Glutamatergic neuron (in vitro differentiated cells): ENCODE data around the gene SRSF7. TPM values are rescaled to one million over a fixed set of nuclear protein-coding genes. Genes with fewer than 3 reads are reported as not detected.

ENCODE experiments used
- DNase-seq: peaks from one replicate; pipeline ENCODE4 v3.0.0; 2022
- H3K27ac Mint-ChIP-seq: one replicate; pipeline ENCODE4 v1.8.0; 2020; ENCODE audit warnings: mild to moderate bottlenecking, mixed read lengths, inconsistent platforms; ENCODE audit not compliant: unreplicated experiment
- H3K27me3 Mint-ChIP-seq: one replicate; pipeline ENCODE4 v1.8.0; 2020; ENCODE audit warnings: mild to moderate bottlenecking, moderate library complexity, mixed read lengths, inconsistent platforms; ENCODE audit not compliant: unreplicated experiment
- H3K36me3 Mint-ChIP-seq: one replicate; pipeline ENCODE4 v1.8.0; 2020; ENCODE audit warnings: mild to moderate bottlenecking, mixed read lengths, inconsistent platforms; ENCODE audit not compliant: unreplicated experiment
- H3K4me1 Mint-ChIP-seq: one replicate; pipeline ENCODE4 v1.8.0; 2020; ENCODE audit warnings: mild to moderate bottlenecking, low read depth, mixed read lengths, inconsistent platforms; ENCODE audit not compliant: unreplicated experiment
- H3K4me3 Mint-ChIP-seq: one replicate; pipeline ENCODE4 v1.8.0; 2020; ENCODE audit warnings: mild to moderate bottlenecking, mixed read lengths, inconsistent platforms; ENCODE audit not compliant: unreplicated experiment
- H3K9me3 Mint-ChIP-seq: one replicate; pipeline ENCODE4 v1.8.0; 2020; ENCODE audit warnings: mild to moderate bottlenecking, moderate library complexity, mixed read lengths, inconsistent platforms; ENCODE audit not compliant: unreplicated experiment
- total RNA-seq: library from RNA; stranded (reverse); fragmentation: NEBNext Ultra II Directional; extraction: Animal tissue kit (Norgen Biotek cat#: 25700); gene quantifications from one replicate; pipeline ENCODE4 v1.2.1, GENCODE V29; 2021; ENCODE audit not compliant: unreplicated experiment
- TF ChIP-seq, protein P1 (sequence below): fragments of 200-600 bp; sonication (generic); IDR thresholded peaks from one replicate; pipeline ENCODE4 v1.5.0; 2021; ENCODE audit not compliant: partially characterized antibody, unreplicated experiment

Gene SRSF7
- total RNA-seq, 1 donor from 2014 or later: 155 TPM

DNA sequence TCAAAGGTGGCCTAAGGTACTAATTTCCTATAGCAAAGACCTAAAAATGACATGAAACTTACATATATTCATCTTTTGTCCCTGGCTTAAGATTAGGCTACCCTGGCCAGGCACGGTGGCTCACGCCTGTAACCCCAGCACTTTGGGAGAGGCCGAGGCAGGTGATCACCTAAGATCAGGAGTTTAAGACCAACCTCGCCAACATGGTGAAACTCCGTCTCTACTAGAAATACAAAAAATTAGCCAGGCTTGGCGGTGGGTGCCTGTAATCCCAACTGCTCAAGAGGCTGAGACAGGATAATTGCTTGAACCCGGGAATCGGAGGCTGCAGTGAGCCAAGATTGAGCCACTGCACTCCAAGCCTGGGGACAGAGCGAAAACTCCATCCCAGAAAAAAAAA is 5.9 kb downstream of the SRSF7 start:
- TF ChIP-seq, protein P1, sequence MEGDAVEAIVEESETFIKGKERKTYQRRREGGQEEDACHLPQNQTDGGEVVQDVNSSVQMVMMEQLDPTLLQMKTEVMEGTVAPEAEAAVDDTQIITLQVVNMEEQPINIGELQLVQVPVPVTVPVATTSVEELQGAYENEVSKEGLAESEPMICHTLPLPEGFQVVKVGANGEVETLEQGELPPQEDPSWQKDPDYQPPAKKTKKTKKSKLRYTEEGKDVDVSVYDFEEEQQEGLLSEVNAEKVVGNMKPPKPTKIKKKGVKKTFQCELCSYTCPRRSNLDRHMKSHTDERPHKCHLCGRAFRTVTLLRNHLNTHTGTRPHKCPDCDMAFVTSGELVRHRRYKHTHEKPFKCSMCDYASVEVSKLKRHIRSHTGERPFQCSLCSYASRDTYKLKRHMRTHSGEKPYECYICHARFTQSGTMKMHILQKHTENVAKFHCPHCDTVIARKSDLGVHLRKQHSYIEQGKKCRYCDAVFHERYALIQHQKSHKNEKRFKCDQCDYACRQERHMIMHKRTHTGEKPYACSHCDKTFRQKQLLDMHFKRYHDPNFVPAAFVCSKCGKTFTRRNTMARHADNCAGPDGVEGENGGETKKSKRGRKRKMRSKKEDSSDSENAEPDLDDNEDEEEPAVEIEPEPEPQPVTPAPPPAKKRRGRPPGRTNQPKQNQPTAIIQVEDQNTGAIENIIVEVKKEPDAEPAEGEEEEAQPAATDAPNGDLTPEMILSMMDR: no peak
- peaks cover 8% of the 10 kb centered on the region for H3K9me3 Mint-ChIP-seq
- no peak overlapping the region for H3K27ac Mint-ChIP-seq
- H3K36me3 Mint-ChIP-seq: no peaks in the 10 kb centered on the region
- H3K4me3 Mint-ChIP-seq: no peak overlapping the region
- peaks cover 9% of the 10 kb centered on the region for H3K4me1 Mint-ChIP-seq
- H3K27me3 Mint-ChIP-seq: no peaks in the 10 kb centered on the region
- no peak for DNase-seq

GRCh38 chr2:38744399-38744780 is 6.8 kb downstream of the SRSF7 start:
- Mint-ChIP-seq H3K9me3 (peaks cover 2% of the 10 kb centered on the region), H3K4me1 (peaks cover 7% of the 10 kb centered on the region), H3K4me3 (no peak overlapping the region), H3K27me3 (no peaks in the 10 kb centered on the region), H3K27ac (no peak overlapping the region), H3K36me3 (no peaks in the 10 kb centered on the region)
- TF ChIP-seq, protein P1: no peak
- DNase-seq: no peak

GRCh38 chr2:38743672-38744398 is 7.3 kb downstream of the SRSF7 start:
- Mint-ChIP-seq H3K36me3 (no peaks in the 10 kb centered on the region), H3K4me3 (no peak overlapping the region), H3K4me1 (peaks cover 7% of the 10 kb centered on the region), H3K9me3 (peaks cover 2% of the 10 kb centered on the region), H3K27me3 (no peaks in the 10 kb centered on the region), H3K27ac (no peak overlapping the region)
- DNase-seq: no peak
- TF ChIP-seq, protein P1: no peak

DNA sequence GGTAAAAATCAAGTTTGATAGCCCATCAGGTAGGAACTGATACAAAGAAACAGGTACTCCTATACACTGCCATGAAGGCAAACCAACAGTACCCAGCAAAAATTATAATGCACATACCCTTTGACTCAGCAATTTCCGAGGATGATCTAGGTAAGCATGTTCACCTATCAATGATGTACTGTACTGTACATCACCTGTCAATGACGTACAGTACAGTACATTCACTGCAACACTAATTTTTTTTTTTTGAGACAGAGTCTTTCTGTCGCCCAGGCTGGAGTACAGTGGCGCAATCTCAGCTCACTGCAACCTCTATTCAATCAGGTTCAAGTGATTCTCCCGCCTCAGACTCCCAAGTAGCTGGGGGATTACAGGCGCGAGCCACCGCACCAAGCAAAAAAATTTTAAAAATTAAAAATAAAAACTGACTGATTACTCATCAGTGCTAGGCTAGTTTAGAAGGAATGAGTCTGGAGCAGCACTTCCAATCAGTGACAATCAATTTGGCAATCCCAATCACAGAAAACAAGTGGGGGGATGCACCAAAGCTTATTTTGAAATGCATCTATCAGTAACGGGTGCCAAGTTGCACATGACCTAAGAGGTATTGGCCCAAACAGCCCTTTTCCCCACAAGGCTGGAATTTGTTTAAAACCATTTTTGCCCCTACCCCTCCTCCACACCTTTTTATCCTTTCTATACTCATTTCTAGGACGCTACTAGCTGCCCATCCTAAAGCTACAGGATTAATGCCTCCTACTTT is 8.2 kb downstream of the SRSF7 start:
- H3K9me3 Mint-ChIP-seq: peaks cover 2% of the 10 kb centered on the region
- H3K4me1 Mint-ChIP-seq: peaks cover 6% of the 10 kb centered on the region
- TF ChIP-seq, protein P1: no peak
- H3K27me3 Mint-ChIP-seq: no peaks in the 10 kb centered on the region
- DNase-seq: no peak
- H3K27ac Mint-ChIP-seq: no peak overlapping the region
- H3K36me3 Mint-ChIP-seq: no peaks in the 10 kb centered on the region
- no peak overlapping the region for H3K4me3 Mint-ChIP-seq
